DOHH2 (cell line): Measurements from ENCODE around the gene KCNH1.

Experiments
- H3F3A ChIP-seq: fragments of 200-600 bp; sonication (generic), shearing (Covaris generic); 2 replicates; pipeline ENCODE4 v1.6.0; 2016; ENCODE audit warnings: antibody characterized with exemption, mild to moderate bottlenecking; ENCODE audit not compliant: control insufficient read depth, insufficient read depth
- H3K27ac ChIP-seq: fragments of 200-600 bp; sonication (generic); 2 replicates; pipeline ENCODE4 v1.5.1; 2014; ENCODE audit warnings: low read depth, mild to moderate bottlenecking, low read length, moderate library complexity
- H3K27me3 ChIP-seq: fragments of 200-600 bp; sonication (generic); 2 replicates; pipeline ENCODE4 v1.6.1; 2014; ENCODE audit warnings: mild to moderate bottlenecking, low read length, mixed read lengths; ENCODE audit not compliant: control insufficient read depth
- H3K36me3 ChIP-seq: fragments of 200-600 bp; sonication (generic); 2 replicates; pipeline ENCODE4 v1.6.1; 2014; ENCODE audit warnings: mild to moderate bottlenecking, low read length, moderate library complexity, mixed read lengths; ENCODE audit not compliant: control insufficient read depth
- H3K4me1 ChIP-seq: fragments of 200-600 bp; sonication (generic); 2 replicates; pipeline ENCODE4 v1.6.1; 2014; ENCODE audit warnings: mild to moderate bottlenecking, low read length, mixed read lengths; ENCODE audit not compliant: control insufficient read depth
- H3K4me2 ChIP-seq: fragments of 200-600 bp; sonication (generic); 2 replicates; pipeline ENCODE4 v1.6.0; 2014; ENCODE audit warnings: mild to moderate bottlenecking, low read length, moderate library complexity
- H3K4me3 ChIP-seq: fragments of 200-600 bp; sonication (generic); 2 replicates; pipeline ENCODE4 v1.5.1; 2014; ENCODE audit warnings: mild to moderate bottlenecking, low read length, mixed read lengths
- H3K79me2 ChIP-seq: fragments of 200-600 bp; sonication (generic); 2 replicates; pipeline ENCODE4 v1.6.1; 2014; ENCODE audit warnings: mild to moderate bottlenecking, low read length, mixed read lengths; ENCODE audit not compliant: control insufficient read depth
- H3K9me2 ChIP-seq: fragments of 200-600 bp; sonication (generic); replicated peaks from 2 replicates; pipeline ENCODE4 v1.6.1; 2014; ENCODE audit warnings: mild to moderate bottlenecking, low read length, mixed read lengths; ENCODE audit not compliant: control insufficient read depth
- H3K9me3 ChIP-seq: fragments of 200-600 bp; sonication (generic); 2 replicates; pipeline ENCODE4 v1.6.1; 2014; ENCODE audit warnings: antibody characterized with exemption, low read length, mixed read lengths; ENCODE audit not compliant: control insufficient read depth, insufficient read depth
- H4K20me1 ChIP-seq: fragments of 200-600 bp; sonication (generic); 2 replicates; pipeline ENCODE4 v1.6.0; 2014; ENCODE audit warnings: low read depth, mild to moderate bottlenecking, antibody characterized with exemption, low read length, moderate library complexity; ENCODE audit not compliant: control insufficient read depth, insufficient read depth
- CTCF ChIP-seq: fragments of 200-600 bp; sonication (generic); IDR thresholded peaks from one replicate; pipeline ENCODE4 v1.5.1; 2014; ENCODE audit warnings: antibody characterized with exemption, mild to moderate bottlenecking, low read depth, low read length; ENCODE audit not compliant: poor library complexity, severe bottlenecking
- EZH2phosphoT487 ChIP-seq: fragments of 200-600 bp; sonication (generic); IDR thresholded peaks from 2 replicates; pipeline ENCODE4 v1.6.1; 2017; ENCODE audit warnings: borderline replicate concordance, mild to moderate bottlenecking, antibody characterized with exemption, low read length, moderate library complexity, mixed read lengths

Gene KCNH1

DNA sequence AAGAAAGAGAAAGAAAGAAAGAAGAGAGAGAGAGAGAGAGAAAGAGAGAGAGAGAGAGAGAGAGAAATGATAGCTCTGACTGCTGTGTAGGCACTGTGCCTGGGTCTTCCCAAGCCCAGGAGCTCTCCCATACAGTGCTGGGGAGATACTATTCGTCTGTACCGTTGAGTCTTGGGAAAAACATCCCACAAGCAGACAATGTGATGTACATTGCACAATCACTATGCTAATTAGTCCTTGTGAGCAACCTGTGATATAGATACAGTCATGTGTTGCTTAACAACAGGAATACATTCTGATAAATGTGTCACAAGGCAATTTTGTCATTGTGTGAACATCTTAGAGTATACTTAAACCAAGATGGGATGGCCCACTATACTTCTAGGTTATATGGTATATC is 424.2 kb downstream of the KCNH1 start:
- Histone ChIP-seq H3K27ac (no peak overlapping the region), H3K36me3 (no peaks in the 10 kb centered on the region), H3F3A (no peaks in the 10 kb centered on the region)

GRCh38 chr1:210707300-210708240 is 426.4 kb downstream of the KCNH1 start:
- no peaks in the 10 kb centered on the region for H3K27me3 ChIP-seq
- no peak overlapping the region for H3K27ac ChIP-seq
- no peaks in the 10 kb centered on the region for H3K9me2 ChIP-seq
- no peaks in the 10 kb centered on the region for H3K79me2 ChIP-seq
- no peaks in the 10 kb centered on the region for H3K4me1 ChIP-seq
- no peak overlapping the region for H3K4me3 ChIP-seq
- H3K9me3 ChIP-seq = no peaks in the 10 kb centered on the region
- H4K20me1 ChIP-seq = no peaks in the 10 kb centered on the region
- no peaks in the 10 kb centered on the region for H3K36me3 ChIP-seq
- no peak for TF ChIP-seq EZH2phosphoT487
- TF ChIP-seq CTCF = no peak
- H3K4me2 ChIP-seq = no peak overlapping the region
- H3F3A ChIP-seq = no peaks in the 10 kb centered on the region

More for the DNA sequence above, 424.2 kb downstream of the KCNH1 start:
- H3K9me2 ChIP-seq = no peaks in the 10 kb centered on the region
- no peak for TF ChIP-seq CTCF
- no peak for TF ChIP-seq EZH2phosphoT487
- no peak overlapping the region for H3K4me3 ChIP-seq
- H3K9me3 ChIP-seq = no peaks in the 10 kb centered on the region
- H3K27me3 ChIP-seq = no peaks in the 10 kb centered on the region
- no peaks in the 10 kb centered on the region for H3K79me2 ChIP-seq
- no peaks in the 10 kb centered on the region for H3K4me1 ChIP-seq
- no peak overlapping the region for H3K4me2 ChIP-seq
- H4K20me1 ChIP-seq = no peaks in the 10 kb centered on the region

- Histone ChIP-seq H3K4me1 (no peaks in the 10 kb centered on the region), H3K9me3 (no peaks in the 10 kb centered on the region), H3K4me2 (no peak overlapping the region), H4K20me1 (no peaks in the 10 kb centered on the region), H3K27me3 (no peaks in the 10 kb centered on the region), H3K4me3 (no peak overlapping the region), H3K36me3 (no peaks in the 10 kb centered on the region), H3K9me2 (no peaks in the 10 kb centered on the region), H3K79me2 (no peaks in the 10 kb centered on the region), H3K27ac (no peak overlapping the region), H3F3A (no peaks in the 10 kb centered on the region)
- TF ChIP-seq EZH2phosphoT487 = no peak
- no peak for TF ChIP-seq CTCF
Measured at GRCh38 chr1:210706246-210706645, 427.7 kb downstream of the KCNH1 start.
